Upper lobe of right lung (tissue), 1 donor: ENCODE measurements around the gene TNFRSF14. TPM values are rescaled to one million over a fixed set of nuclear protein-coding genes. Genes with fewer than 3 reads are reported as not detected.

Experiments used
- ATAC-seq: fragments of 200-7000 bp; cut with Tn5 transposase; one replicate; pipeline ENCODE4 v1.9.1; 2020; ENCODE audit warnings: mild to moderate bottlenecking, moderate library complexity
- DNase-seq: peaks from one replicate; pipeline ENCODE4 v3.0.0-alpha.2; 2020
- H3K27ac ChIP-seq: fragments of 200-600 bp; one replicate; pipeline ENCODE4 v1.8.0; 2022
- H3K27me3 ChIP-seq: fragments of 200-600 bp; one replicate; pipeline ENCODE4 v1.8.0; 2022; ENCODE audit warnings: mild to moderate bottlenecking
- H3K36me3 ChIP-seq: fragments of 200-600 bp; one replicate; pipeline ENCODE4 v1.8.0; 2022
- H3K4me1 ChIP-seq: fragments of 200-600 bp; one replicate; pipeline ENCODE4 v1.8.0; 2022
- H3K4me3 ChIP-seq: fragments of 200-600 bp; one replicate; pipeline ENCODE4 v1.8.0; 2022; ENCODE audit warnings: mild to moderate bottlenecking
- H3K9me3 ChIP-seq: fragments of 200-600 bp; one replicate; pipeline ENCODE4 v1.8.0; 2022
- intact Hi-C: fragments of 100-400 bp; cut with DNase I; formaldehyde crosslinking; loops from one replicate; pipeline ENCODE4 v1.11.0; 2022
- total RNA-seq: library from RNA; stranded (reverse); fragmentation: NEBNext Ultra II Directional; extraction: Animal tissue kit (Norgen Biotek cat#: 25700); gene quantifications from one replicate; pipeline ENCODE4 v1.2.1, GENCODE V29; 2021
- TF ChIP-seq, protein P1 (sequence below): fragments of 200-600 bp; IDR thresholded peaks from one replicate; pipeline ENCODE4 v1.8.0; 2022; ENCODE audit warnings: antibody characterized with exemption
- donor health status: DM: no; HTN: yes; CAD: no; lungs with severe emphysema.

Gene TNFRSF14
- total RNA-seq, 1 donor from 2014 or later = 133 TPM

DNA sequence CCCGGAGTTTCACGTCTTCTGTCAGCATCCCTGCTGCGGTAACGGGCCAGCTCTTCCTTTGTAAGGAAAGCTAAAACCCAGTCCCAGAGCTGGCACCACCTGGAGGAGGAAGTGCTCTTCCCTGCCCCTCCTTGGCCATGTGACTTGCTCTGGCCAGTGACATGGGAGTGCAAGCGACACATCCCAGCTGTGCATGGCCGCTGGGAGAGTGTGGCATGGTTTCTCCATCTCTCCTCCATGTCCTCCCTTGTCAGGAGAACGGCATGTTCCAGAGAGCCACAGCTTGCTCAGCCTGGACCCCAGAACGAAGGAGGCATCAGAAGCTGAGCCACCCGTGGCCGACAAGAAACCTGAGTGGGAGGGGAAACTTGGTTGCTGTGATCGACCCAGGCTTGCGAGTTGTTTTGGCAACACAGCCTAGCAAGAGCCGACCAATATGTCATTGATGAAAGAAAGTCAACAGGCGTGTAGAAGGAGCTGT lies 27.7 kb downstream of the TNFRSF14 start:
- no peak overlapping the region for H3K4me3 ChIP-seq
- H3K4me1 ChIP-seq = peaks cover 40% of the 10 kb centered on the region
- no peaks in the 10 kb centered on the region for H3K27me3 ChIP-seq
- ATAC-seq = peak; percentile 2
- no peaks in the 10 kb centered on the region for H3K9me3 ChIP-seq
- no peaks in the 10 kb centered on the region for H3K36me3 ChIP-seq
- DNase-seq = peak; percentile 80
- intact Hi-C loops = no loop called here
- H3K27ac ChIP-seq = peak overlapping the region; percentile 98
- TF ChIP-seq, protein P1, sequence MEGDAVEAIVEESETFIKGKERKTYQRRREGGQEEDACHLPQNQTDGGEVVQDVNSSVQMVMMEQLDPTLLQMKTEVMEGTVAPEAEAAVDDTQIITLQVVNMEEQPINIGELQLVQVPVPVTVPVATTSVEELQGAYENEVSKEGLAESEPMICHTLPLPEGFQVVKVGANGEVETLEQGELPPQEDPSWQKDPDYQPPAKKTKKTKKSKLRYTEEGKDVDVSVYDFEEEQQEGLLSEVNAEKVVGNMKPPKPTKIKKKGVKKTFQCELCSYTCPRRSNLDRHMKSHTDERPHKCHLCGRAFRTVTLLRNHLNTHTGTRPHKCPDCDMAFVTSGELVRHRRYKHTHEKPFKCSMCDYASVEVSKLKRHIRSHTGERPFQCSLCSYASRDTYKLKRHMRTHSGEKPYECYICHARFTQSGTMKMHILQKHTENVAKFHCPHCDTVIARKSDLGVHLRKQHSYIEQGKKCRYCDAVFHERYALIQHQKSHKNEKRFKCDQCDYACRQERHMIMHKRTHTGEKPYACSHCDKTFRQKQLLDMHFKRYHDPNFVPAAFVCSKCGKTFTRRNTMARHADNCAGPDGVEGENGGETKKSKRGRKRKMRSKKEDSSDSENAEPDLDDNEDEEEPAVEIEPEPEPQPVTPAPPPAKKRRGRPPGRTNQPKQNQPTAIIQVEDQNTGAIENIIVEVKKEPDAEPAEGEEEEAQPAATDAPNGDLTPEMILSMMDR = no peak

DNA sequence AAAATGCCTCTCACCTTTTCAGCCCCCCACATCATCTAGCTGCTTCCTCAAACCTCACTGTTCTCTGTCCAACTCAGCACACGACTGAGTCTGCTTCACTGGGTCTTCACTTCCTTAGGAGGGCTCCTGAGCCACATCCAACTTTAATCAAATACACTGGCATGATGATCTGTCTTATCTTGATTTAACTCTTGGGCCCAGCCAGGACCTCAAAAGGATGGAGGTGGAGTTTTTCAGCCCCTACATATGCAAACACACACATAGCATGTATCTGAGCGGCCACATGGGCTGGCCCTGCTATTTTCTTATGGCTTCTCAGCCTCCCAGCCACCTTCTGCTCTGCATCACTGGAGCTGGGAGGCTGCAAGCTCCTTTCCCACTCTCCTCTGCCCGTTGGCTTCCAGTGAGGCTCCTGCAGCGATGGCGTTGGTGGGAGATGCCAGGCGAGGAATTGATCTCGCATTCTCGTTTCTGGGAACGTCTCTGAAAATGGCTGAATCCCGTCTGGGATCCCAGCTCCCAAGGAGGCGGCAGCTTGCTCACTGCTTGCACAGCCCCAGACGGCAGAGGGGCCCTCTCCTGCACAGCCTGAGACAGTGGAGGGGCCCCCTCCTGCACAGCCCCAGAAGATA lies 28.6 kb downstream of the TNFRSF14 start:
- Histone ChIP-seq H3K27ac (peak overlapping the region; percentile 98), H3K36me3 (no peaks in the 10 kb centered on the region), H3K4me1 (peaks cover 38% of the 10 kb centered on the region), H3K4me3 (peak overlapping the region; percentile 88), H3K27me3 (no peaks in the 10 kb centered on the region), H3K9me3 (no peaks in the 10 kb centered on the region)
- ATAC-seq (no peak), DNase-seq (no peak)
- intact Hi-C loops = no loop called here
- TF ChIP-seq, protein P1 = no peak

DNA sequence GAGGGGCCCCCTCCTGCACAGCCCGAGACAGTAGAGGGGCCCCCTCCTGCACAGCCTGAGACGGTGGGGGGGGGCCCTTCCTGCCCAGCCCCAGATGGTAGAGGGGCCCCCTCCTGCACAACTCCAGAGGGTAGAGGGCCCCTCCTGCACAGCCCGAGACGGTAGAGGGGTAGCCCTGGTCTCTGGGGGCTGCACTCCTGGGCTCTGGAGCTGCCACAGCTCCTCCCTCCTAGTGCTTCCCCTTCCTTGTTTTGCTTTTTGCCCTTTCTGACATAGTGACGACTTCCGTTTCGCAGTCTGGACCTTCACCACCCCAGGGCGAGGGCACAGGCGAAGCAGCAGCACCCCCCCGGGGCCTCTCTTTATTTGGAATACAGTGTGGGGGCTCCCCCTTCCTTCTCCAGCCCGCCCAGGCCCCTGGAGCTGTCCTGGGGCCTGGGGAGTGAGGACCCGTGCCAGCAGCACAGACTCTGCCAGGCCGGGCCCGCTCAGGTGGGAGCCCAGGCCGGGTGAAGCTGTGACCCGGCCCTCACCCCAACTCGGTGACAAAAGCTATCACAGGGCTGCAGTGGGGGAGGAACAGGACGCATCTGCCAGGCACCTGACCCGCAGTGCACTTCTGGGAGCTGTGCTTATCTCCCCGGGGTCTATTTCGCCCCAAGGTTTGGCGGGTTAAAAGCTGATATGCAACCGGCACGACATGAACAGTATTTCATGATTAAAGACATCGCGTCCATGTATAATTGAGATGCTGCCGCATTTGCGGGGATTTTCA lies 29.3 kb downstream of the TNFRSF14 start:
- Histone ChIP-seq H3K9me3 (no peaks in the 10 kb centered on the region), H3K4me1 (peaks cover 38% of the 10 kb centered on the region), H3K27ac (peak overlapping the region; percentile 98), H3K4me3 (peak overlapping the region; percentile 88), H3K36me3 (no peaks in the 10 kb centered on the region), H3K27me3 (no peaks in the 10 kb centered on the region)
- DNase-seq (peak; percentile 88), ATAC-seq (peak; percentile 56)
- TF ChIP-seq, protein P1 = no peak
- intact Hi-C loops = no loop called here

DNA sequence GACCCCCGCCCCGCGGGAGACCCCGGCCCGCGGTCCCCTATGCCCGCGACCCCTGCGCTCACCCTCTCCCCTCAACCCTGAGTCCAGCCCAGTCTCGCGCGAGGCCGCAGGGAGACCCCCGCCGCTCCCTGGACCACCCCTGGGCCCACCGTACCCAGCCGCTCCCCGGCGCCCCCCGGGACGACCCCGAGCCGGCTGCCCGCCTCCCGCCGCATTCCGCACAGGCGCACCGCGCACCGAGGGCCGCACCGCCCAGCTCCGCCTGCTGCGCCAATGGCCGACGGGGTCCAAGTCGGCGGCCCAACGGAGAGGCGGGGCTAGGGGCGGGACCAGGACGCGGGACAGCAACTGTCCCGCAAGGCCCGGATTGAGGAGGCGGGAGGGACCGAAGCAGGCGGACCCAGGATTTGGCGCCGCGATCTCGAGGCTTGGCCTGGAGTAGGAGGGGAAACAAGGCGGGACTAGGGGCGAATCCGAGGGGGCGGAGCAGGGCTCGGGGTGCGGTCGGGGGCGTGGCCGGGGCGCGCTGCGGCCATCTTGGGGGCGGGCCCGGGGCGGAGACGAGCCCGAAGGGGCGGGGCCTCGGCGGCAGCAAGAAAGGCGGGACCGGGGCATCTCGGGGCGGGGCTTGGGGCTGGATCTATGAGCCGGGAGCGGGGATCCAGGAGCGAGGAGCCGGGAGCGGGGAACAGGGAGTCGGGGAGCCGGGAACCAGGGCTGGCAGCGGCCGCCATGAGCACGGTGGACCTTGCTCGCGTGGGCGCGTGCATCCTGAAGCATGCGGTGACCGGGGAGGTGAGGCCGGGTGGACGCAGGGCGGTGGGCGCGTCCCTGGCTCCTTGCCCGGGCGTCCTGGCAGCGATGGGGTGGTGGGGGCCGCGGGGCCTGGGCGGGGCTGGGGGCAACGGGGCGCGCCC lies 30.2 kb downstream of the TNFRSF14 start, which contains the start of gene PRXL2B:
Gene PRXL2B, plus strand, starts transcription at position 624 of the 917 bp plus-strand sequence. Its CDS starts 109 bp downstream, at position 733.
- TF ChIP-seq, protein P1 = no peak
- DNase-seq (peak; percentile 100), ATAC-seq (peak; percentile 92)
- intact Hi-C loops = no loop called here
- H3K36me3 ChIP-seq = no peaks in the 10 kb centered on the region
- H3K4me1 ChIP-seq = peaks cover 38% of the 10 kb centered on the region
- H3K27me3 ChIP-seq = no peaks in the 10 kb centered on the region
- H3K27ac ChIP-seq = peak within 1 kb of the TSS; percentile 98
- no peaks in the 10 kb centered on the region for H3K9me3 ChIP-seq
- peak within 1 kb of the TSS; percentile 88 for H3K4me3 ChIP-seq
